ENCODE results near the gene ZNF324. TPM values are rescaled to one million over a fixed set of nuclear protein-coding genes. Genes with fewer than 3 reads are reported as not detected.

The ZNF324 gene
- total and polyA plus RNA-seq, 2 of the 8 experiments (the other 6 are each of a cell fraction or from before 2014, with no cell fraction given) = 5.1 to 5.8 TPM

DNA sequence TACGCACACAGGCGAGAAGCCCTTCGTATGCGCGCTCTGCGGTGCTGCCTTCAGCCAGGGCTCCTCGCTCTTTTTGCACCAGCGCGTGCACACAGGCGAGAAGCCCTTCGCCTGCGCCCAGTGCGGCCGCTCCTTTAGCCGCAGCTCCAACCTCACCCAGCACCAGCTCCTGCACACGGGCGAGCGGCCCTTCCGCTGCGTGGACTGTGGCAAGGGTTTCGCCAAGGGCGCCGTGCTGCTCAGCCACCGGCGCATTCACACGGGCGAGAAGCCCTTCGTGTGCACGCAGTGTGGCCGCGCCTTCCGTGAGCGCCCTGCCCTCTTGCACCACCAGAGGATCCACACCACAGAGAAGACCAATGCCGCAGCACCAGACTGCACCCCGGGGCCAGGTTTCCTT lies 10.8 kb upstream of the ZNF324 start:
- Histone ChIP-seq H2BK120ac (replicated peaks; ENCODE audit: low read depth, low read length) (no peak overlapping the region), H2BK5ac (ENCODE audit: low read depth, low read length) (no peak overlapping the region), H2AFZ (ENCODE audit: low read length) (no peak overlapping the region), H4K91ac (replicated peaks; ENCODE audit: insufficient read length, low read length) (no peak overlapping the region), H4K8ac (ENCODE audit: extremely low read depth, insufficient read depth, low read length) (no peak overlapping the region), H3K9ac (replicated peaks in 1 of 4; ENCODE audit: extremely low read depth in 1 of 4, low read depth in 3 of 4, low read length in 3 of 4) (no peak overlapping the region), H3K4me2 (ENCODE audit: insufficient read depth in 1 of 2, low read depth in 2 of 2, low read length in 2 of 2) (no peak overlapping the region), H2AK5ac (ENCODE audit: low read depth, low read length) (no peak overlapping the region), H3K18ac (ENCODE audit: extremely low read depth, low read length) (no peak overlapping the region), H3K23me2 (ENCODE audit: low read depth, low read length) (peaks cover 4% of the 10 kb centered on the region; the same call in 1 of the 2 replicates), H3K36me3 (ENCODE audit: control insufficient read depth in 2 of 4, insufficient read depth in 4 of 4, low read length in 3 of 4) (peaks cover 0 to 5% (median 2%) of the 10 kb centered on the region in 4 experiments; a peak in 3 of 8 replicates), H2BK12ac (ENCODE audit: low read depth, low read length) (no peak overlapping the region), H3K14ac (ENCODE audit: insufficient read length) (no peak overlapping the region), H3K9me3 (ENCODE audit: insufficient read depth in 2 of 2, low read depth in 1 of 2, low read length in 1 of 2) (no peaks in the 10 kb centered on the region), H2BK20ac (ENCODE audit: low read length) (no peak overlapping the region), H3K56ac (replicated peaks; ENCODE audit: insufficient read length, low read depth, low read length) (no peak overlapping the region), H3K4me1 (replicated peaks in 1 of 4; ENCODE audit: control insufficient read depth in 3 of 4, insufficient read depth in 4 of 4, low read length in 3 of 4) (no peaks in the 10 kb centered on the region), H3K27me3 (replicated peaks in 1 of 4; ENCODE audit: control insufficient read depth in 3 of 4, extremely low read depth in 1 of 4, insufficient read depth in 3 of 4, low read length in 3 of 4) (peaks cover 0 to 3% (median under 1%) of the 10 kb centered on the region in 4 experiments; a peak in 2 of 7 replicates), H3K4me3 (ENCODE audit: extremely low read depth in 1 of 4, insufficient read depth in 2 of 4, low read depth in 3 of 4, low read length in 4 of 4) (no peak overlapping the region), H2BK15ac (ENCODE audit: low read length) (no peak overlapping the region), H3K23ac (ENCODE audit: insufficient read length) (no peak overlapping the region), H3K79me2 (ENCODE audit: control insufficient read depth in 1 of 2, insufficient read depth in 2 of 2, low read length in 2 of 2) (no peaks in the 10 kb centered on the region; a peak in 1 of 4 replicates), H3K27ac (ENCODE audit: low read depth, low read length) (no peak overlapping the region), H4K5ac (ENCODE audit: insufficient read length, low read depth, low read length) (no peak overlapping the region), H4K20me1 (replicated peaks in 1 of 2; ENCODE audit: control insufficient read depth in 1 of 2, insufficient read depth in 2 of 2, low read length in 2 of 2) (no peaks in the 10 kb centered on the region), H3K79me1 (ENCODE audit: low read depth, low read length) (no peaks in the 10 kb centered on the region), H3K4ac (replicated peaks; ENCODE audit: insufficient read length, low read depth, low read length) (no peak overlapping the region)
- ChIA-PET CTCF (ENCODE audit: partially characterized antibody) (interaction anchor here (0.6 to 1.1 kb wide), 2 partner anchors 64 to 365 kb away, joined by 3 to 4 read pairs; no protein-coding TSS in a partner anchor), POLR2A (ENCODE audit: partially characterized antibody) (interaction anchor here (0.5 to 1.1 kb wide), 3 partner anchors 10 to 464 kb away, joined by 3 read pairs; no protein-coding TSS in a partner anchor)
- TF ChIP-seq CBX8 (IDR thresholded peaks at IDR 0.05; ENCODE audit: borderline replicate concordance, low read depth, low read length) = no peak
- TF ChIP-seq RBBP5 (IDR thresholded peaks at IDR 0.05; ENCODE audit: borderline replicate concordance, low read depth, low read length) = no peak
- no peak for TF ChIP-seq KDM4A (IDR thresholded peaks at IDR 0.05; ENCODE audit: low read depth, low read length, severe bottlenecking)
- TF ChIP-seq SAP30 (IDR thresholded peaks at IDR 0.05; ENCODE audit: insufficient read depth, insufficient replicate concordance, low read length) = no peak
- no peak for TF ChIP-seq SP4 (IDR thresholded peaks at IDR 0.05; ENCODE audit: low read length)
- TF ChIP-seq EP300 (IDR thresholded peaks at IDR 0.05; ENCODE audit: borderline replicate concordance in 1 of 2, low read depth in 2 of 2, low read length in 2 of 2) = no peak
- no peak for TF ChIP-seq E2F6 (IDR thresholded peaks at IDR 0.05)
- no peak for TF ChIP-seq JUND (IDR thresholded peaks at IDR 0.05; ENCODE audit: low read length)
- no peak for TF ChIP-seq SRF (IDR thresholded peaks at IDR 0.05; ENCODE audit: low read depth, low read length)
- TF ChIP-seq TEAD4 (IDR thresholded peaks at IDR 0.05; ENCODE audit: low read depth, low read length) = no peak
- no peak for TF ChIP-seq KDM1A (IDR thresholded peaks at IDR 0.05; ENCODE audit: borderline replicate concordance, low read length)
- no peak for TF ChIP-seq EGR1 (IDR thresholded peaks at IDR 0.05; ENCODE audit: borderline replicate concordance, low read depth, low read length)
- FAIRE-seq (no peak), DNase-seq (ENCODE audit: low read depth in 1 of 2, low spot score in 2 of 2) (no peak)
- 98% methylated on average over 13 of the region's 35 CpGs; no CpG with 5 or more reads in 1 of the 2 experiments for WGBS, 2 experiments (ENCODE audit: extremely low coverage in 1 of 2, insufficient coverage in 1 of 2, insufficient read length in 1 of 2, insufficient replicate concordance in 2 of 2, low coverage in 1 of 2, low lambda C conversion rate in 2 of 2, missing lambda C conversion rate in 1 of 2)
